Omental fat pad (tissue), 4 donors: ENCODE measurements around the gene ENTPD5. TPM values are rescaled to one million over a fixed set of nuclear protein-coding genes. Genes with fewer than 3 reads are reported as not detected.
"Not testable (repeated sequence)": the region's sequence is repeated elsewhere in the genome, so short reads cannot be mapped to it uniquely, and the experiment has no call there.

Experiments used
- ATAC-seq: fragments of 150-250 bp; one replicate; pipeline ENCODE4 v1.9.1; 2016; ENCODE audit warnings: mild to moderate bottlenecking, moderate library complexity; ENCODE audit not compliant: low FRiP score
- DNase-seq: peaks from one replicate; pipeline ENCODE4 v3.0.0-alpha.2; 2019; ENCODE audit warnings: low spot score
- CTCF ChIP-seq, 3 donors: fragments of 450-650 bp; IDR thresholded peaks; one replicate each; pipeline ENCODE4 v1.5.1; 2016 to 2017; ENCODE audit warnings: antibody characterized with exemption in 3 of 3, mild to moderate bottlenecking in 3 of 3, moderate library complexity in 2 of 3
- total RNA-seq, 4 donors: library from RNA; depleted of rRNA; stranded (reverse); fragments of >200 nt; gene quantifications; one replicate each; pipeline ENCODE4 v1.1.0, GENCODE V29; 2016

Gene ENTPD5
- total RNA-seq, 4 donors from 2014 or later, result 6.8 to 12.7 (median 12.0) TPM

DNA sequence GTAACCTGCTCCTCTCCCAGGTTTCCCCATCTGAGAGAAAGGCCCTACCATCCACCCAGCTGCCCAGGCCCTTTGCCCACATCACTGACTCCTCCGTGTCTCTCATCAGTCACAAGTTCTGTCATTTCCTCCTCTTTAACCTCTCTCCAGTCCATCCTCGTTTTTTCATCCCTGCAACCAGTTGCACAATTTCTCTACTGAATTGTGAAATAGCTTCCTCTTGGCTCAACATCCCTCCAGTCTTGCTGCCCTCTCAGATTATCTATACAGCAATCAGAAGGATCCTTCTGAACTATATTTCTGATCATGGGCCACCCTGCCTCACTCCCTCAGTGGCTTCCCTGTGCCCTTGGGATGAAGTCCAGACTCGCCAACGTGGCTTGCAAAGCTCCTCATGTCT is 76.0 kb downstream of the ENTPD5 start:
- no peak for TF ChIP-seq CTCF (IDR thresholded peaks at IDR 0.05)
- ATAC-seq (peak; percentile 90), DNase-seq (peak; percentile 23)

DNA sequence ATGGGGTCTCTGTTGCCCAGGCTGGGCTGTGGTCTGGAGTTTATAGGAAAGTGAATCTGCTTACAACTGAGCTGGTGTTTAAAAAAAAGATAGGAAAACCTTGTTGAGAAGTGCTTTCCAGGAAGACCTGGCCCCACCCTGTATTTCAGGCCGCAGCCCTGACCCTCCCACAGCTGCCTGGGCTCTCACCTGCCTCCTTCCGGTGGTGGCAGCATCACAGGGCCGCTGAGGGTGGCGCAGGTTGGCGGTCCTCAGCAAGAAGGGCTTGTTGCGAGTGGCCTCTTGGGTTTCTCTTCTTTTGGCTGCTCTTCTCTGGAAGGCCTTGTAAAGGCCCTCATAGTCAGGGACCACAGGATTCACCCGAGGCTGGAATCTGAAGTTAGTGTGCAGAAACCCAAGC is 76.9 kb downstream of the ENTPD5 start:
- DNase-seq (no peak), ATAC-seq (no peak)
- no peak for TF ChIP-seq CTCF (IDR thresholded peaks at IDR 0.05)

- no peak for DNase-seq
- no peak for ATAC-seq
- TF ChIP-seq CTCF (IDR thresholded peaks at IDR 0.05), result no peak
Measured at GRCh38 chr14:73937012-73937411, 82.1 kb downstream of the ENTPD5 start.

DNA sequence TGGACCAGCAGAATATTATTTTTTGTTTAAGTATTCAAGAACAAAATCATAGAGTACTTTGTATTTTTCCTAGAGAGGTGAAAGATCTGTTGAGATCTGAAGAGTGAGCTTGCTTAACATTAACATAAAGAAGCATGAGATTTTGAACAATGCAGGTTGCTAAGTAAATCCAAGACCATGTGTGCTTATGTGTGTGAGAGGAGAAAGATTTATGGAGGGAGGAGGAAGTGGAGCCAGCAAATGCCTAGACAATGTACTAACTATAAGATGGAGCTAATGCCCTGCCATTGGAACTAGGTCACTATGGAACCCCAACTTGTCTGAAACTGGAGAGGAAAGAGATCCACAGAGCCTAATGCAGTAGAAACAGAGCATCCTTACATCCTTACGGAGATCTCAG is 82.5 kb downstream of the ENTPD5 start:
- DNase-seq, result no peak
- TF ChIP-seq CTCF (IDR thresholded peaks at IDR 0.05), result no peak
- ATAC-seq, result no peak

- DNase-seq (no peak), ATAC-seq (no peak)
- no peak for TF ChIP-seq CTCF (IDR thresholded peaks at IDR 0.05)
Measured at GRCh38 chr14:73935666-73936065, 83.4 kb downstream of the ENTPD5 start.

GRCh38 chr14:73924337-73924736 is 94.8 kb downstream of the ENTPD5 start:
- ATAC-seq (no peak), DNase-seq (no peak)
- no peak for TF ChIP-seq CTCF (IDR thresholded peaks at IDR 0.05)

- ATAC-seq, DNase-seq: not testable (repeated sequence)
Measured at GRCh38 chr14:73919457-73919856, 99.6 kb downstream of the ENTPD5 start.

- ATAC-seq, result no peak
- DNase-seq, result no peak
- no peak for TF ChIP-seq CTCF (IDR thresholded peaks at IDR 0.05)
Measured at GRCh38 chr14:73916324-73916723, 102.8 kb downstream of the ENTPD5 start.
